Measurements from ENCODE around the gene SLC5A12. TPM values are rescaled to one million over a fixed set of nuclear protein-coding genes. Genes with fewer than 3 reads are reported as not detected.

The SLC5A12 gene
- polyA plus RNA-seq, 10 donors: 0.09 to 0.36 (median 0.10) TPM; not detected in 1

GRCh38 chr11:26719289-26719973, 2.4 kb downstream of the SLC5A12 start:
- DNase-seq: no peak

- DNase-seq: no peak
These were observed 4.1 kb downstream of the SLC5A12 start for GRCh38 chr11:26717771-26718170.

- DNase-seq: no peak
These were observed 6.7 kb downstream of the SLC5A12 start for GRCh38 chr11:26715133-26715532.

- no peak for DNase-seq
These were observed 9.4 kb downstream of the SLC5A12 start for GRCh38 chr11:26712497-26712896.

GRCh38 chr11:26710489-26710888, 11.4 kb downstream of the SLC5A12 start:
- DNase-seq: no peak

- no peak for DNase-seq
These were observed 13.0 kb downstream of the SLC5A12 start for GRCh38 chr11:26708736-26709456.

GRCh38 chr11:26706181-26706580, 15.7 kb downstream of the SLC5A12 start:
- DNase-seq: no peak

GRCh38 chr11:26704249-26704648, 17.6 kb downstream of the SLC5A12 start:
- DNase-seq: no peak

- peak in 2 of 3 donors; percentile 8 to 48 for DNase-seq
These were observed 18.3 kb downstream of the SLC5A12 start for GRCh38 chr11:26703411-26704191.

- DNase-seq: peak; percentile 69 to 94 (median 78)
These were observed 19.5 kb downstream of the SLC5A12 start for GRCh38 chr11:26702406-26702805.

GRCh38 chr11:26700574-26701235, 21.2 kb downstream of the SLC5A12 start:
- DNase-seq: no peak

- no peak for DNase-seq
These were observed 23.6 kb downstream of the SLC5A12 start for GRCh38 chr11:26698224-26698623.

- no peak for DNase-seq
These were observed 25.5 kb downstream of the SLC5A12 start for GRCh38 chr11:26696330-26696729.

GRCh38 chr11:26688701-26689100, 33.2 kb downstream of the SLC5A12 start:
- no peak for DNase-seq

- DNase-seq: no peak
These were observed 34.5 kb downstream of the SLC5A12 start for GRCh38 chr11:26687351-26687750.

- DNase-seq: no peak
These were observed 44.3 kb downstream of the SLC5A12 start for GRCh38 chr11:26677566-26677965.

GRCh38 chr11:26676641-26677040, 45.2 kb downstream of the SLC5A12 start:
- no peak for DNase-seq

GRCh38 chr11:26675233-26675928, 46.5 kb downstream of the SLC5A12 start:
- DNase-seq: no peak

- no peak for DNase-seq
These were observed 55.9 kb downstream of the SLC5A12 start for GRCh38 chr11:26665946-26666345.

- no peak for DNase-seq
These were observed 56.8 kb downstream of the SLC5A12 start for GRCh38 chr11:26665036-26665435.

GRCh38 chr11:26662916-26663315, 58.9 kb downstream of the SLC5A12 start:
- DNase-seq: no peak
